Panc1 (cell line): ENCODE results near the gene FARP2. TPM values are rescaled to one million over a fixed set of nuclear protein-coding genes. Genes with fewer than 3 reads are reported as not detected.

Experiments
- ATAC-seq: fragments of 200-7000 bp; cut with Tn5 transposase; 2 replicates; pipeline ENCODE4 v1.9.1; 2020; ENCODE audit warnings: mild to moderate bottlenecking, moderate library complexity
- BruUV-seq: library from RNA; stranded (reverse); fragments of 400-500 nt; replicated peaks from 2 replicates; lab custom pipeline; 2021; lab: Mats Ljungman, UMichigan
- CTCF ChIA-PET: fragments of 300-600 bp; sonication (Branson Sonifier 250); formaldehyde crosslinking; loops from one replicate; lab custom pipeline; 2022; ENCODE audit warnings: antibody characterized with exemption; lab: Charles Lee
- POLR2A ChIA-PET: fragments of 300-600 bp; sonication (Branson Sonifier 250); formaldehyde crosslinking; loops from one replicate; lab custom pipeline; 2022; ENCODE audit warnings: antibody characterized with exemption; lab: Charles Lee
- DNase-seq: peaks from one replicate; pipeline ENCODE4 v3.0.0-alpha.2; 2010; ENCODE audit warnings: low read depth, low spot score
- H3K27ac ChIP-seq: 2 replicates; pipeline ENCODE4 v1.5.1; 2011; ENCODE audit warnings: mild to moderate bottlenecking, low read length, inconsistent platforms
- H3K27me3 ChIP-seq: fragments of 200-500 bp; sonication (Bioruptor generic); 2 replicates; pipeline ENCODE4 v1.6.0; 2014; ENCODE audit warnings: low read length, inconsistent platforms; ENCODE audit not compliant: control insufficient read depth, insufficient read depth
- H3K36me3 ChIP-seq: fragments of 200-500 bp; sonication (Bioruptor generic); 2 replicates; pipeline ENCODE4 v1.5.1; 2014; ENCODE audit warnings: inconsistent platforms, mild to moderate bottlenecking, low read length, moderate library complexity; ENCODE audit not compliant: control insufficient read depth, insufficient read depth
- H3K4me1 ChIP-seq: 2 replicates; pipeline ENCODE4 v1.5.1; 2011; ENCODE audit warnings: inconsistent platforms, mild to moderate bottlenecking, low read length, moderate library complexity; ENCODE audit not compliant: control insufficient read depth, insufficient read depth
- H3K4me3 ChIP-seq, 2 experiments: 2 replicates each; pipeline ENCODE4 v1.5.1; 2011 to 2012; ENCODE audit warnings: low read depth in 2 of 2, low read length in 2 of 2, mild to moderate bottlenecking in 2 of 2, inconsistent platforms in 1 of 2, moderate library complexity in 1 of 2
- H3K9me3 ChIP-seq: fragments of 200-500 bp; sonication (Bioruptor generic); 2 replicates; pipeline ENCODE4 v1.5.1; 2014; ENCODE audit warnings: low read depth, mild to moderate bottlenecking, inconsistent platforms, low read length, moderate library complexity; ENCODE audit not compliant: control insufficient read depth, insufficient read depth
- CTCF ChIP-seq: fragments of 450-650 bp; IDR thresholded peaks from 2 replicates; pipeline ENCODE4 v1.5.1; 2017; ENCODE audit warnings: mild to moderate bottlenecking
- POLR2AphosphoS5 ChIP-seq: IDR thresholded peaks from 2 replicates; pipeline ENCODE4 v1.6.1; 2012; ENCODE audit warnings: mild to moderate bottlenecking, low read depth, low read length, moderate library complexity
- REST ChIP-seq, 2 experiments: IDR thresholded peaks; 2 replicates each; pipeline ENCODE4 v1.6.1; 2011 to 2012; ENCODE audit warnings: low read depth in 2 of 2, control low read depth in 1 of 2, low read length in 1 of 2, mild to moderate bottlenecking in 1 of 2, moderate library complexity in 1 of 2; ENCODE audit not compliant: insufficient read depth in 1 of 2
- SIN3A ChIP-seq: IDR thresholded peaks from 2 replicates; pipeline ENCODE4 v1.6.1; 2012; ENCODE audit warnings: low read depth, mild to moderate bottlenecking, low read length, moderate library complexity, borderline replicate concordance; ENCODE audit not compliant: insufficient read depth
- TCF7L2 ChIP-seq: IDR thresholded peaks from 2 replicates; pipeline ENCODE4 v1.6.1; 2011; ENCODE audit warnings: mild to moderate bottlenecking, low read depth, low read length, inconsistent platforms
- in situ Hi-C: cut with HindIII; loops from 2 replicates; pipeline ENCODE4 v1.10.0; 2016; ENCODE audit warnings: low sequenced_read_pairs, low pct_unique_long_range_greater_than_20kb
- intact Hi-C: fragments of 100-400 bp; cut with micrococcal nuclease; formaldehyde crosslinking; loops from one replicate; pipeline ENCODE4 v1.10.0; 2022; ENCODE audit not compliant: unreplicated experiment
- total RNA-seq: library from RNA; stranded (reverse); gene quantifications from one replicate; pipeline ENCODE4 v1.2.1, GENCODE V29; 2021; ENCODE audit not compliant: unreplicated experiment

FARP2 gene
- total RNA-seq, 1 experiment from 2014 or later = 80.3 TPM

GRCh38 chr2:241516520-241516965 lies 160.5 kb downstream of the FARP2 start:
- no peaks in the 10 kb centered on the region for H3K36me3 ChIP-seq
- POLR2A ChIA-PET = no interaction called here
- intact Hi-C loops (no loop called here), in situ Hi-C loops (no loop called here)
- BruUV-seq = no TSS peak
- H3K9me3 ChIP-seq = no peaks in the 10 kb centered on the region
- no peak overlapping the region for H3K27ac ChIP-seq
- H3K4me1 ChIP-seq = no peaks in the 10 kb centered on the region
- ATAC-seq (no peak), DNase-seq (no peak)
- TF ChIP-seq POLR2AphosphoS5 = no peak
- no peak for TF ChIP-seq REST (IDR thresholded peaks at IDR 0.05; ENCODE audit: insufficient read depth in 1 of 2, low read depth in 2 of 2, low read length in 1 of 2)
- TF ChIP-seq TCF7L2 = no peak
- no peak for TF ChIP-seq SIN3A
- TF ChIP-seq CTCF = no peak
- no peak overlapping the region for H3K4me3 ChIP-seq
- CTCF ChIA-PET = no interaction called here
- H3K27me3 ChIP-seq = no peaks in the 10 kb centered on the region

GRCh38 chr2:241517297-241517696 lies 161.2 kb downstream of the FARP2 start:
- CTCF ChIA-PET = no interaction called here
- TSS peak; percentile 56 for BruUV-seq
- Histone ChIP-seq H3K27me3 (no peaks in the 10 kb centered on the region), H3K36me3 (no peaks in the 10 kb centered on the region), H3K9me3 (no peaks in the 10 kb centered on the region), H3K27ac (no peak overlapping the region), H3K4me1 (no peaks in the 10 kb centered on the region), H3K4me3 (no peak overlapping the region)
- POLR2A ChIA-PET = no interaction called here
- intact Hi-C loops = no loop called here
- TF ChIP-seq SIN3A (no peak), TCF7L2 (no peak), REST (IDR thresholded peaks at IDR 0.05; ENCODE audit: insufficient read depth in 1 of 2, low read depth in 2 of 2, low read length in 1 of 2) (no peak), CTCF (no peak), POLR2AphosphoS5 (no peak)
- in situ Hi-C loops = no loop called here
- DNase-seq = no peak
- ATAC-seq = no peak
